GM21528 (cell line): ENCODE measurements around the gene CDK18.

Experiments
- ATAC-seq: cut with Tn5 transposase; IDR thresholded peaks from one replicate; pipeline ENCODE4 v1.9.1; 2021; ENCODE audit warnings: mild to moderate bottlenecking, moderate library complexity; ENCODE audit not compliant: unreplicated experiment, low FRiP score

CDK18 gene

GRCh38 chr1:205502111-205502810, 2.2 kb upstream of the CDK18 start:
- ATAC-seq: no peak

GRCh38 chr1:205502992-205503391, 1.5 kb upstream of the CDK18 start:
- no peak for ATAC-seq

GRCh38 chr1:205505076-205505729, 734 bp downstream of the CDK18 start:
- ATAC-seq: no peak

GRCh38 chr1:205505791-205506190, 1.3 kb downstream of the CDK18 start:
- ATAC-seq: no peak

- ATAC-seq: no peak
These were observed 2.1 kb downstream of the CDK18 start for GRCh38 chr1:205506409-205507200.

- ATAC-seq: no peak
These were observed 3.8 kb downstream of the CDK18 start for GRCh38 chr1:205508227-205508714.

- no peak for ATAC-seq
These were observed 6.0 kb downstream of the CDK18 start for GRCh38 chr1:205510308-205510950.

- ATAC-seq: no peak
These were observed 6.5 kb downstream of the CDK18 start for GRCh38 chr1:205510951-205511330.

- no peak for ATAC-seq
These were observed 7.9 kb downstream of the CDK18 start for GRCh38 chr1:205512059-205513045.

- no peak for ATAC-seq
These were observed 9.3 kb downstream of the CDK18 start for GRCh38 chr1:205513774-205514173.

- no peak for ATAC-seq
These were observed 10.0 kb downstream of the CDK18 start for GRCh38 chr1:205514211-205515142.

GRCh38 chr1:205515781-205516253, 11.3 kb downstream of the CDK18 start:
- ATAC-seq: no peak

- no peak for ATAC-seq
These were observed 11.9 kb downstream of the CDK18 start for GRCh38 chr1:205516362-205516761.

- no peak for ATAC-seq
These were observed 12.8 kb downstream of the CDK18 start for GRCh38 chr1:205517288-205517687.

GRCh38 chr1:205517763-205518162, 13.3 kb downstream of the CDK18 start:
- ATAC-seq: no peak

GRCh38 chr1:205518661-205519540, 14.4 kb downstream of the CDK18 start:
- no peak for ATAC-seq

- no peak for ATAC-seq
These were observed 15.2 kb downstream of the CDK18 start for GRCh38 chr1:205519541-205520131.
